Activated naive CD4-positive, alpha-beta T cell treated with anti-CD3 and anti-CD28 coated beads, Interleukin-2, amount 50 U/mL, for 24 hours (primary cell): ENCODE data around the gene SSH3.

Experiments used
- H3K27ac Mint-ChIP-seq: one replicate; pipeline ENCODE4 v1.8.0; 2021; ENCODE audit warnings: mild to moderate bottlenecking, mixed read lengths
- H3K27me3 Mint-ChIP-seq: one replicate; pipeline ENCODE4 v1.8.0; 2021; ENCODE audit warnings: mixed read lengths
- H3K36me3 Mint-ChIP-seq: one replicate; pipeline ENCODE4 v1.8.0; 2021; ENCODE audit warnings: mixed read lengths
- H3K4me1 Mint-ChIP-seq: one replicate; pipeline ENCODE4 v1.8.0; 2021; ENCODE audit warnings: mixed read lengths
- H3K4me3 Mint-ChIP-seq: one replicate; pipeline ENCODE4 v1.8.0; 2021; ENCODE audit warnings: mild to moderate bottlenecking, mixed read lengths
- H3K9me3 Mint-ChIP-seq: one replicate; pipeline ENCODE4 v1.8.0; 2021; ENCODE audit warnings: mixed read lengths

The SSH3 gene

DNA sequence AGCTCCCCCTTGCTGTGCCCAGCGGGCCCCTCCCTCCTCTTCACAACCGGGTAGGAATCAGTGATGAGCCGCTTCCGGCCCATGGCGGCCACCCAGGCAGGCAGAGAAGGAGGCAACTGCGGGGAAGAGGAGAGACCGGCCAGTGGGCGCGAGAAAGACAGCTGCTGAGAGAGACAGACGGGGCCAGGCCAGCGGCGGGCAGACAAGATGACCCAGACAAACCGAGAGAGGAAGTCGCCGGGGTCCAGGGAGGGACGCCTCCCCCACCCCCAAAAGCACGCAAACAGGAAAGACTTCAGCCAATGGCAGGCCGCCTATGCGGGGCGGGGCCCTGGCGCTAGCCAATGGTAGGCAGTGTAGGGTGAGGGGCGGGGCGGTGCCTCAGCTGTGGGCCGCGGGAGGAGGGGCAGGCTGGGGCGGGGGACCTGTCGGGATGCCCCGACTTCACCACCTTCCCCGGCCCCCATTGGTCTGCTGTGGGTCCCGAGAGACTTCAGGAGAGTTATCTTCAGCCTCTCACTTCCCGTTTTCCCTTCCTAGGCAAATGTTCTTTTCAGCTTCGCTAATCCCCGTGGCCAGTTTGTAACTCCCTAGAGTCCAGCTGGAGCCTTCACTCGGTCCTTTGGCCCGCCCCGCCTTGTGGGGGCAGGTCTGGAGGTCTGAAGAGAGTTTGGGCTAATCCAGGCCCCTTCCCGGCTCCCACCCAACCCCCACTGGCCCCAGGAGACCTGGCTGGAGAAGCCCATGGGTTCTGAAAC is 50.2 kb downstream of the SSH3 start, which contains the start of gene POLD4:
Gene POLD4 (minus strand): TSS at position 230 of the 758 bp plus-strand sequence. CDS start 147 bp downstream, at position 83.
- peaks cover 57% of the 10 kb centered on the region for H3K4me1 Mint-ChIP-seq
- no peaks in the 10 kb centered on the region for H3K36me3 Mint-ChIP-seq
- H3K9me3 Mint-ChIP-seq: no peaks in the 10 kb centered on the region
- peak within 1 kb of the TSS; percentile 98 for H3K4me3 Mint-ChIP-seq
- H3K27me3 Mint-ChIP-seq: no peaks in the 10 kb centered on the region
- peak within 1 kb of the TSS; percentile 99 for H3K27ac Mint-ChIP-seq

- Mint-ChIP-seq H3K36me3 (no peaks in the 10 kb centered on the region), H3K4me3 (peak overlapping the region; percentile 98), H3K4me1 (peaks cover 49% of the 10 kb centered on the region), H3K27ac (peak overlapping the region; percentile 99), H3K27me3 (no peaks in the 10 kb centered on the region), H3K9me3 (no peaks in the 10 kb centered on the region)
Observed at GRCh38 chr11:67354075-67355022, 51.0 kb downstream of the SSH3 start.

DNA sequence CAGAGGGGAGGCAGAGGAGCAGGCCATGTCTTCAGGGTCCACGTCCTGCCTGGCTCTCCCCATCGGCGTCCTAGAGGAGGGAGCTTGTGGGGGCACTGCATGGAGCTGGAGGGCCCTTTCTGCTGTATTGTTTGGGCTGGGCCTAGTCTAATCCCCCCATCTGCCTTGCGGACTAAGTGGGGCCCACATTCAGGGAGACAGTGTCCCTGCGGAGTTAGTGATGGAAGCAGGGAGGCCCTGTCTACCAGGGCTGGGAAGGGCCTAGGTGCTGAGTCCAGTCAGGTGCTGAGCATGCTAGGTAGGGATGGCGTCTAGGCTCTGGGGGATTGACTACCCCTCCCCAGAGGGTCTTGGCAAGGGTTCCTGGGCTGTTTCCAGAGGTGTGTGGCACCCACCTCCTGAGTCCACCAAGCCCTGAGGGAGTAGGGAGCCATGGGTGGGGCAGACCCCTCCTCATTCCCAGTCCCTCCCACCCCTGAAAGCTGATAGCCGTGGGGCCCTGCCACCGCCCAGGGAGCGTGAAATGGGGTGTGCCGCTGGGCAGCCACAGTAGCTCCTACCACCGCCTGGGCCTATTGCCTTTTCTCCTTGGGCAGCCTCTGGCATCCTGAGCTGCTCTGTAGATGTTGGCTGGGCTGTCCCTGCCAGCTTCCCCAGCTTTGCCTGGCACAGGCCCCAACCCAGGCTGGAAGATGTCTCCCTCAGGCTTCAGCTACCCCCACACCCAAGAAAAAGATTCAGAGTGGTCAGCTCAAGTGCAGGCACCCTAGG is 51.9 kb downstream of the SSH3 start:
- H3K9me3 Mint-ChIP-seq: no peaks in the 10 kb centered on the region
- H3K27me3 Mint-ChIP-seq: no peaks in the 10 kb centered on the region
- no peak overlapping the region for H3K4me3 Mint-ChIP-seq
- no peaks in the 10 kb centered on the region for H3K36me3 Mint-ChIP-seq
- H3K27ac Mint-ChIP-seq: peak overlapping the region; percentile 12
- peaks cover 40% of the 10 kb centered on the region for H3K4me1 Mint-ChIP-seq

- Mint-ChIP-seq H3K27ac (no peak overlapping the region), H3K27me3 (no peaks in the 10 kb centered on the region), H3K4me3 (no peak overlapping the region), H3K36me3 (no peaks in the 10 kb centered on the region), H3K4me1 (peaks cover 39% of the 10 kb centered on the region), H3K9me3 (no peaks in the 10 kb centered on the region)
Observed at GRCh38 chr11:67355794-67356386, 52.6 kb downstream of the SSH3 start.

- H3K9me3 Mint-ChIP-seq: no peaks in the 10 kb centered on the region
- no peaks in the 10 kb centered on the region for H3K36me3 Mint-ChIP-seq
- H3K27ac Mint-ChIP-seq: peak overlapping the region; percentile 32
- no peaks in the 10 kb centered on the region for H3K27me3 Mint-ChIP-seq
- peak overlapping the region; percentile 11 for H3K4me3 Mint-ChIP-seq
- peaks cover 34% of the 10 kb centered on the region for H3K4me1 Mint-ChIP-seq
Observed at GRCh38 chr11:67356387-67356863, 53.1 kb downstream of the SSH3 start.

GRCh38 chr11:67356864-67357561 is 53.7 kb downstream of the SSH3 start:
- Mint-ChIP-seq H3K9me3 (no peaks in the 10 kb centered on the region), H3K27ac (peak overlapping the region; percentile 53), H3K27me3 (no peaks in the 10 kb centered on the region), H3K4me1 (peaks cover 29% of the 10 kb centered on the region), H3K36me3 (no peaks in the 10 kb centered on the region), H3K4me3 (peak overlapping the region; percentile 11)

- H3K4me3 Mint-ChIP-seq: no peak overlapping the region
- no peak overlapping the region for H3K27ac Mint-ChIP-seq
- H3K36me3 Mint-ChIP-seq: no peaks in the 10 kb centered on the region
Observed at GRCh38 chr11:67357831-67358670, 54.7 kb downstream of the SSH3 start.

More at GRCh38 chr11:67357831-67358670, 54.7 kb downstream of the SSH3 start:
- Mint-ChIP-seq H3K4me1 (peaks cover 28% of the 10 kb centered on the region), H3K9me3 (no peaks in the 10 kb centered on the region), H3K27me3 (no peaks in the 10 kb centered on the region)
